K562 (cell line): ENCODE results near the gene CNRIP1. TPM values are rescaled to one million over a fixed set of nuclear protein-coding genes. Genes with fewer than 3 reads are reported as not detected.

Source experiments
- ATAC-seq: fragments of 200-7000 bp; cut with Tn5 transposase; 3 replicates; pipeline ENCODE4 v1.9.1; 2020; ENCODE audit warnings: moderate library complexity
- BruUV-seq: library from RNA; stranded (reverse); fragments of 400-500 nt; replicated peaks from 2 replicates; lab custom pipeline; 2021; lab: Mats Ljungman, UMichigan
- CTCF ChIA-PET: fragments of 300-600 bp; formaldehyde crosslinking; extraction: SDS; loops from one replicate; lab custom pipeline; 2021; ENCODE audit warnings: low intra/inter-chr PET ratio; lab: Yijun Ruan, JAX
- POLR2A ChIA-PET: fragments of 300-600, 350-650 bp; sonication (Branson Sonifier 250); formaldehyde crosslinking; extraction: SDS; loops from one replicate; lab custom pipeline; 2021; ENCODE audit warnings: antibody characterized with exemption, inconsistent platforms; lab: Yijun Ruan, JAX
- DNase-seq, 4 experiments: peaks; one replicate each; pipeline versions ENCODE4 v3.0.0 to v3.0.0-alpha.2; 2011 to 2018; ENCODE audit warnings: low spot score in 3 of 4, mixed read lengths in 3 of 4; ENCODE audit errors: extremely low read depth in 1 of 4
- FAIRE-seq: peaks from 2 replicates; lab custom pipeline; 2011; peaks lifted over from hg19 to GRCh38; lab: Jason Lieb, UNC
- H2AFZ ChIP-seq: 2 replicates; pipeline ENCODE4 v1.6.0; 2011; ENCODE audit warnings: low read depth, low read length, control low read depth, inconsistent platforms
- H3K27ac ChIP-seq: fragments of 200-600 bp; 3 replicates; pipeline ENCODE4 v1.8.0; 2011; ENCODE audit warnings: low read depth, mild to moderate bottlenecking, control low read depth, inconsistent platforms, low read length, moderate library complexity, mixed read lengths; ENCODE audit errors: extremely low read depth
- H3K27me3 ChIP-seq, 2 experiments: fragments of 300-600 bp in 1 of 2; 2 replicates in 1 of 2; 3 replicates in 1 of 2; pipeline versions ENCODE4 v1.6.0 to v1.8.0; 2011; ENCODE audit warnings: inconsistent platforms in 2 of 2, low read length in 2 of 2, mild to moderate bottlenecking in 1 of 2, mixed read lengths in 1 of 2, moderate library complexity in 1 of 2; ENCODE audit not compliant: control insufficient read depth in 2 of 2, insufficient read depth in 2 of 2
- H3K36me3 ChIP-seq: fragments of 300-600 bp; 3 replicates; pipeline ENCODE4 v1.8.0; 2011; ENCODE audit warnings: mild to moderate bottlenecking, low read length, inconsistent platforms; ENCODE audit not compliant: control insufficient read depth, insufficient read depth
- H3K4me1 ChIP-seq, 2 experiments: fragments of 200-600 bp in 1 of 2; replicated peaks in 1 of 2; 2 replicates in 1 of 2; 3 replicates in 1 of 2; pipeline versions ENCODE4 v1.5.1 to v1.8.0; 2011; ENCODE audit warnings: inconsistent platforms in 2 of 2, low read length in 2 of 2, mild to moderate bottlenecking in 1 of 2, mixed read lengths in 1 of 2, moderate library complexity in 1 of 2; ENCODE audit not compliant: control insufficient read depth in 2 of 2, insufficient read depth in 2 of 2
- H3K4me2 ChIP-seq: 2 replicates; pipeline ENCODE4 v1.6.1; 2011; ENCODE audit warnings: low read length, control low read depth, inconsistent platforms, mixed read lengths; ENCODE audit not compliant: insufficient read depth
- H3K4me3 ChIP-seq: fragments of 200-600 bp; sonication (generic), shearing (Covaris generic); 2 replicates; pipeline ENCODE4 v1.5.1; 2016; ENCODE audit warnings: control low read depth, inconsistent platforms
- H3K79me2 ChIP-seq: fragments of 200-600 bp; 3 replicates; pipeline ENCODE4 v1.8.0; 2011; ENCODE audit warnings: low read length, inconsistent platforms; ENCODE audit not compliant: control insufficient read depth, insufficient read depth
- H3K9ac ChIP-seq, 2 experiments: 2 replicates each; pipeline versions ENCODE4 v1.6.0 to v1.6.1; 2011; ENCODE audit warnings: low read depth in 2 of 2, low read length in 2 of 2, control low read depth in 1 of 2, inconsistent platforms in 1 of 2, mild to moderate bottlenecking in 1 of 2, mixed read lengths in 1 of 2; ENCODE audit not compliant: insufficient read depth in 1 of 2
- H3K9me1 ChIP-seq: one replicate; pipeline ENCODE4 v1.6.0; 2011; ENCODE audit warnings: inconsistent platforms, mild to moderate bottlenecking, low read length, moderate library complexity; ENCODE audit not compliant: control insufficient read depth, insufficient read depth
- H3K9me3 ChIP-seq: replicated peaks from 2 replicates; pipeline ENCODE4 v1.5.1; 2011; ENCODE audit warnings: low read depth, low read length, inconsistent platforms; ENCODE audit not compliant: control insufficient read depth, insufficient read depth
- H4K20me1 ChIP-seq: replicated peaks from 2 replicates; pipeline ENCODE4 v1.6.1; 2011; ENCODE audit warnings: low read length, inconsistent platforms, mixed read lengths; ENCODE audit not compliant: control insufficient read depth, insufficient read depth
- GATA2 ChIP-seq: sonication (generic); formaldehyde crosslinking; IDR thresholded peaks from 2 replicates; pipeline ENCODE4 v1.4.0; 2020; ENCODE audit warnings: mild to moderate bottlenecking, missing genetic modification reagents
- PURB ChIP-seq: sonication (generic); formaldehyde crosslinking; IDR thresholded peaks from 2 replicates; pipeline ENCODE4 v1.9.0; 2021; ENCODE audit warnings: low read depth, mild to moderate bottlenecking, missing genetic modification reagents
- RBM22 ChIP-seq: fragments of 200-400 bp; formaldehyde crosslinking; IDR thresholded peaks from 2 replicates; pipeline ENCODE4 v1.6.1; 2018; ENCODE audit warnings: low read length, low read depth; ENCODE audit not compliant: poor library complexity, severe bottlenecking
- SMARCE1 ChIP-seq: fragments of 450-650 bp; IDR thresholded peaks from 2 replicates; pipeline ENCODE4 v1.7.1; 2016; ENCODE audit warnings: mild to moderate bottlenecking
- TEAD1 ChIP-seq, 2 experiments: fragments of 450-650 bp in 1 of 2; sonication (generic) in 1 of 2; formaldehyde crosslinking; IDR thresholded peaks; 2 replicates each; pipeline versions ENCODE4 v1.4.0 to v1.8.0; 2020 to 2022; ENCODE audit warnings: mild to moderate bottlenecking in 2 of 2, missing genetic modification reagents in 1 of 2
- ZNF24 ChIP-seq: fragments of 450-650 bp; IDR thresholded peaks from 2 replicates; pipeline ENCODE4 v1.6.1; 2016
- WGBS: fragments of 100-300 bp; shearing (Covaris generic); methylation state at CpG from one replicate; pipeline ENCODE4 v1.1.6; 2016; ENCODE audit warnings: low coverage, mixed read lengths; ENCODE audit not compliant: insufficient coverage; ENCODE audit errors: missing lambda C conversion rate; 5-methylcytosine and 5-hydroxymethylcytosine counted together
- in situ Hi-C: fragments of 300-500 bp; cut with MboI; formaldehyde crosslinking; loops from 4 replicates; pipeline ENCODE4 v1.15.0; 2018; ENCODE audit warnings: inconsistent platforms, mixed read lengths
- intact Hi-C: fragments of 100-400 bp; cut with micrococcal nuclease; formaldehyde crosslinking; loops from 2 replicates; pipeline ENCODE4 v1.14.2; 2022
- polyA plus RNA-seq, 8 experiments: library from polyadenylated mRNA; depleted of rRNA in 4 of 8; stranded (reverse) in 5 of 8; unstranded in 3 of 8; fragments of >200 nt; fragmentation: Nextera tagmentation in 2 of 8; fragmentation: Illumina TruSeq in 1 of 8; extraction: Ambion mirVana in 2 of 8; extraction: Trizol in 1 of 8; gene quantifications; 2 replicates each; pipeline versions ENCODE4 v1.2.1 to v1.2.3, GENCODE V29; 2011 to 2014; ENCODE audit warnings: inconsistent platforms in 1 of 8, missing spikeins in 1 of 8
- total RNA-seq, 7 experiments: library from RNA; depleted of rRNA in 6 of 7; stranded (reverse); fragments of >200 nt in 6 of 7; fragmentation: Illumina TruSeq in 2 of 7; extraction: Trizol in 2 of 7; gene quantifications; 2 replicates each; pipeline versions ENCODE4 v1.2.1 to v1.2.3, GENCODE V29; 2011 to 2021; ENCODE audit warnings: low replicate concordance in 1 of 7
- TF ChIP-seq, protein P1 (sequence below): sonication (generic); formaldehyde crosslinking; IDR thresholded peaks from 2 replicates; pipeline ENCODE4 v1.8.1; 2022; ENCODE audit warnings: missing genetic modification reagents

Gene CNRIP1
- total and polyA plus RNA-seq, 9 of the 15 experiments (the other 6 are each of a cell fraction or from before 2014, with no cell fraction given) = 0.59 to 2.1 (median 1.5) TPM

GRCh38 chr2:68341583-68341982 is 21.8 kb upstream of the CNRIP1 start:
- no peaks in the 10 kb centered on the region for H3K79me2 ChIP-seq
- TF ChIP-seq SMARCE1 = no peak
- TF ChIP-seq, protein P1, sequence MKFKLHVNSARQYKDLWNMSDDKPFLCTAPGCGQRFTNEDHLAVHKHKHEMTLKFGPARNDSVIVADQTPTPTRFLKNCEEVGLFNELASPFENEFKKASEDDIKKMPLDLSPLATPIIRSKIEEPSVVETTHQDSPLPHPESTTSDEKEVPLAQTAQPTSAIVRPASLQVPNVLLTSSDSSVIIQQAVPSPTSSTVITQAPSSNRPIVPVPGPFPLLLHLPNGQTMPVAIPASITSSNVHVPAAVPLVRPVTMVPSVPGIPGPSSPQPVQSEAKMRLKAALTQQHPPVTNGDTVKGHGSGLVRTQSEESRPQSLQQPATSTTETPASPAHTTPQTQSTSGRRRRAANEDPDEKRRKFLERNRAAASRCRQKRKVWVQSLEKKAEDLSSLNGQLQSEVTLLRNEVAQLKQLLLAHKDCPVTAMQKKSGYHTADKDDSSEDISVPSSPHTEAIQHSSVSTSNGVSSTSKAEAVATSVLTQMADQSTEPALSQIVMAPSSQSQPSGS (CRISPR knock-in tag) = no peak
- TF ChIP-seq GATA2 (CRISPR knock-in tag) = no peak
- TF ChIP-seq RBM22 = no peak
- TF ChIP-seq ZNF24 = peak; percentile 9; the same call in 1 of the 2 replicates
- TF ChIP-seq PURB (CRISPR knock-in tag) = no peak
- no peak for TF ChIP-seq TEAD1 (CRISPR knock-in tag; IDR thresholded peaks at IDR 0.05)
- DNase-seq = no peak
- ATAC-seq = no peak
- BruUV-seq = no TSS peak
- H3K9me1 ChIP-seq = no peaks in the 10 kb centered on the region
- no peak overlapping the region for H3K27ac ChIP-seq
- no peaks in the 10 kb centered on the region for H3K9me3 ChIP-seq
- no peak overlapping the region for H3K4me2 ChIP-seq
- no peak overlapping the region for H3K9ac ChIP-seq
- intact Hi-C loops = no loop called here
- 27% methylated on average over 3 of the region's 4 CpGs for WGBS
- FAIRE-seq = no peak
- no peaks in the 10 kb centered on the region; a peak in 2 of 5 replicates for H3K4me1 ChIP-seq
- no peak overlapping the region for H3K4me3 ChIP-seq
- no peaks in the 10 kb centered on the region for H3K36me3 ChIP-seq
- in situ Hi-C loops = no loop called here
- H4K20me1 ChIP-seq = no peaks in the 10 kb centered on the region
- peak overlapping the region; percentile 32; the same call in 1 of the 2 replicates for H2AFZ ChIP-seq
- CTCF ChIA-PET = no interaction called here
- POLR2A ChIA-PET = no interaction called here
- H3K27me3 ChIP-seq = no peaks in the 10 kb centered on the region
